Mucosa of descending colon (tissue), 3 donors: Measurements from ENCODE around the gene AMZ1. TPM values are rescaled to one million over a fixed set of nuclear protein-coding genes. Genes with fewer than 3 reads are reported as not detected.
"Not testable (repeated sequence)": the region's sequence is repeated elsewhere in the genome, so short reads cannot be mapped to it uniquely, and the experiment has no call there.

Source experiments
- ATAC-seq: fragments of 200-7000 bp; cut with Tn5 transposase; one replicate; pipeline ENCODE4 v1.9.1; 2020; ENCODE audit warnings: mild to moderate bottlenecking, moderate library complexity
- DNase-seq, 3 donors: peaks; one replicate each; pipeline ENCODE4 v3.0.0-alpha.2; 2020
- H3K36me3 ChIP-seq: fragments of 200-600 bp; one replicate; pipeline ENCODE4 v1.8.0; 2021; ENCODE audit warnings: low read depth, mild to moderate bottlenecking
- H3K4me1 ChIP-seq: fragments of 200-600 bp; one replicate; pipeline ENCODE4 v1.8.0; 2021; ENCODE audit warnings: low read depth, mild to moderate bottlenecking
- H3K4me3 ChIP-seq: fragments of 200-600 bp; one replicate; pipeline ENCODE4 v1.8.0; 2021; ENCODE audit warnings: mild to moderate bottlenecking
- H3K9me3 ChIP-seq: fragments of 200-600 bp; one replicate; pipeline ENCODE4 v1.8.0; 2021; ENCODE audit warnings: mild to moderate bottlenecking
- intact Hi-C, 2 donors: fragments of 100-400 bp; cut with DNase I in 1 of 2; cut with micrococcal nuclease in 1 of 2; formaldehyde crosslinking; loops; one replicate each; pipeline versions ENCODE4 v1.11.0 to v1.11.1; 2022; cut with DNase I, micrococcal nuclease
- total RNA-seq, 3 donors: library from RNA; stranded (reverse); fragmentation: NEBNext Ultra II Directional in 2 of 3; extraction: Animal tissue kit (Norgen Biotek cat#: 25700) in 2 of 3; gene quantifications; one replicate each; pipeline versions ENCODE4 v1.2.1 to v1.2.4, GENCODE V29; 2021 to 2023
- TF ChIP-seq, protein P1 (sequence below): fragments of 200-600 bp; IDR thresholded peaks from one replicate; pipeline ENCODE4 v1.8.0; 2022; ENCODE audit warnings: antibody characterized with exemption, mild to moderate bottlenecking
- donor health status: DM: no; HTN: no; CAD: no; lungs with moderate emphysema.
- donor health status: DM: no; HTN: no; CAD: no.
- donor health status: DM: no; HTN: yes; CAD: no.

Gene AMZ1
- total RNA-seq, 3 donors from 2014 or later = 0.61 to 1.3 TPM; not detected in 1

DNA sequence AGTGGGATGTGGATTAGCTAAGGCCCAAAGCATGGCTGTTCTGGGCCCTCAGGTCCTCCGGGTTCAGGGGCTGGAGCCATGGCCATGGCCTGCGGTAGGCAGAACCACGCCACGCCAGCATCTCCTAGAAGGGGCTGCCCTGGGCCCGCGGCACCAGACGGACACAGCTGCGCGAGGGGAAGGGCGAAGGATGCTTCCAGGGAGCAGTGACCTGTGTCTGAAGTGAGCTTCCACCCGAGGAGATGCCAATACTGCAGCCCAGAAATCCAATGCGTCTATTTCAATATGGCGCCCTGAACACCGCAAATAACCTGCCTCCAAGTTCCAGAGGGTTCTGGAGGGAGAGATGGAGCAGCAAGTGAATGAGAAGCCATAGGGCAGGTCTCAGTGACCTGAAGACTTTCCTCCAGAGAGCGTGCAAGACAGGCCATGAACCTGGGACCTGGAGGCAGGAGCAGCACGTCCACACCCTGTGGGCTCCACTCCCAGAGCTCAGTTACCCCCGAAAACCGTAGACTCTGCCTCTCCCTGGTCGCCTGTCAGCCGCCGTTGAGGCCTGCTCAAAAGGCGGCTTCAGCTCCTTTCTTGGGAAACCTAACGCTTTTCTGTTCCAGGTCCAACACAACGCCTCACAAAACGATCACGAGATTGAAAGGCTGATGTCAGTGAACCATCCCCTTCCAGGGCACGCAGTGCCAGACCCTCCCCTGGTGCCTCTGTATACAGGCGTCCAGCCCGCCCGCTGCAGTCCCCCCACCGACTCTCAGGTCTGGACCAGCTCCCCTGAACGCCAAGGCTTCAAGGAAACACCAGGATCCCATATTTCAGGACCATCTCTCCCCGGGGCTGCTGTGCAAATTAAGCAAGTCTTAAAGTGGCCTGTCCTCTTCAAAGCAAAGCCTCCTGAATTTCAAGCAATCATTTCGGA lies 37.4 kb downstream of the AMZ1 start:
- TF ChIP-seq, protein P1, sequence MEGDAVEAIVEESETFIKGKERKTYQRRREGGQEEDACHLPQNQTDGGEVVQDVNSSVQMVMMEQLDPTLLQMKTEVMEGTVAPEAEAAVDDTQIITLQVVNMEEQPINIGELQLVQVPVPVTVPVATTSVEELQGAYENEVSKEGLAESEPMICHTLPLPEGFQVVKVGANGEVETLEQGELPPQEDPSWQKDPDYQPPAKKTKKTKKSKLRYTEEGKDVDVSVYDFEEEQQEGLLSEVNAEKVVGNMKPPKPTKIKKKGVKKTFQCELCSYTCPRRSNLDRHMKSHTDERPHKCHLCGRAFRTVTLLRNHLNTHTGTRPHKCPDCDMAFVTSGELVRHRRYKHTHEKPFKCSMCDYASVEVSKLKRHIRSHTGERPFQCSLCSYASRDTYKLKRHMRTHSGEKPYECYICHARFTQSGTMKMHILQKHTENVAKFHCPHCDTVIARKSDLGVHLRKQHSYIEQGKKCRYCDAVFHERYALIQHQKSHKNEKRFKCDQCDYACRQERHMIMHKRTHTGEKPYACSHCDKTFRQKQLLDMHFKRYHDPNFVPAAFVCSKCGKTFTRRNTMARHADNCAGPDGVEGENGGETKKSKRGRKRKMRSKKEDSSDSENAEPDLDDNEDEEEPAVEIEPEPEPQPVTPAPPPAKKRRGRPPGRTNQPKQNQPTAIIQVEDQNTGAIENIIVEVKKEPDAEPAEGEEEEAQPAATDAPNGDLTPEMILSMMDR = no peak
- ATAC-seq = no peak
- Histone ChIP-seq H3K9me3 (no peaks in the 10 kb centered on the region), H3K4me3 (no peak overlapping the region), H3K4me1 (no peaks in the 10 kb centered on the region), H3K36me3 (no peaks in the 10 kb centered on the region)
- DNase-seq = peak in 2 of 3 donors; percentile 14 to 48
- intact Hi-C loops = no loop called here

DNA sequence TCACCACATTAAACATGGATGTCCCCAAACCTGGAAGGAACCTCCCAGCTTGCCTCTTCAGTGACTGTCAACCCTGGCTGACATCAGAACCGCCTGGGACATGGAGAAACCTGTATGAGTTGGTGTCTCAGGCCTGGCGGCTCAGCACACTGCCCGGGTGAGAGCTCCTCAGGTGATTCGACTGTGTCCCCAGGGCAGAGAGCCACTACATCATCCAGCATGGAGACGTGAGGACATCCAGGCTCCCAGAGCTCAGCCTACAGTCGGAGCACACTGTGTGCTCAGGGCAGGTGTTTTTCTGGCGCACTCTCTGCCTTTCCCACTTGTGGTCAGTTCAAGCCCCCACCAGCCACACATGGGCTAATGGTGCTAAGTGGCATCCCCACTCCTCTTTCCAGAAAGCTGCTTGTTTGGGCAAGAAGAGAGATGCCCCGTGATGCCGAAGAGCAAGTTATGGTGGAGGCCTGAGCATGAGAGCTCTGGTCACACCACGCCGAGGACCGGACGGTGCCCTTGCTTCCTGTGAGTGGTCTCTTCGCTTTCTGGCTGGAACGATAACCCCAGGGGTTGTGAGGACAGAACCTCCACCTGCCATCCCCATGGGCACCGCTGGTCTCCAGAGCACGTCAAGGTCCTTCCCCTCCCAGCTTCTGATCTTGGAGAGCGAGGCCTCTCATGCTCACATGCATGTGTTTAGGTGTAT lies 38.5 kb downstream of the AMZ1 start:
- ATAC-seq (no peak), DNase-seq (peak in 2 of 3 donors; percentile 15 to 40)
- H3K36me3 ChIP-seq = no peaks in the 10 kb centered on the region
- TF ChIP-seq, protein P1 = no peak
- no peaks in the 10 kb centered on the region for H3K4me1 ChIP-seq
- H3K4me3 ChIP-seq = no peak overlapping the region
- intact Hi-C loops = no loop called here
- no peaks in the 10 kb centered on the region for H3K9me3 ChIP-seq

DNA sequence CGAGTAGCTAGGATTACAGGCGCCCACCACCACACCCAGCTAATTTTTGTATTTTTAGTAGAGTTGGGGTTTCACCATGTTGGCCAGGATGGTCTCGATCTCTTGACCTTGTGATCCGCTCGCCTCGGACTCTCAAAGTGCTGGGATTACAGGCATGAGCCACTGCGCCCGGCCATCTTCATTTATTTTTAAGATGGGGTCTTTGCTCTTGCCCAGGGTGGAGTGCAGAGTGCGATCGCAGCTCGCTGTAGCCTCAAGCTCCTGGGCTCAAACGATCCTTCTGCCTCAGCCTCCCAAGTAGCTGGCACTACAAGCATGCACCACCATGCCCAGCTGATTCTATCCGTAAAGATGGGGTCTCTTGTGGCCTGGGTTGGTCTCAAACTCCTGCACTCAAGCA lies 39.2 kb downstream of the AMZ1 start:
- intact Hi-C loops, H3K4me3 ChIP-seq, H3K9me3 ChIP-seq, H3K36me3 ChIP-seq, ATAC-seq, H3K4me1 ChIP-seq: not testable (repeated sequence)
- peak in 1 of 3 donors; percentile 12 for DNase-seq

DNA sequence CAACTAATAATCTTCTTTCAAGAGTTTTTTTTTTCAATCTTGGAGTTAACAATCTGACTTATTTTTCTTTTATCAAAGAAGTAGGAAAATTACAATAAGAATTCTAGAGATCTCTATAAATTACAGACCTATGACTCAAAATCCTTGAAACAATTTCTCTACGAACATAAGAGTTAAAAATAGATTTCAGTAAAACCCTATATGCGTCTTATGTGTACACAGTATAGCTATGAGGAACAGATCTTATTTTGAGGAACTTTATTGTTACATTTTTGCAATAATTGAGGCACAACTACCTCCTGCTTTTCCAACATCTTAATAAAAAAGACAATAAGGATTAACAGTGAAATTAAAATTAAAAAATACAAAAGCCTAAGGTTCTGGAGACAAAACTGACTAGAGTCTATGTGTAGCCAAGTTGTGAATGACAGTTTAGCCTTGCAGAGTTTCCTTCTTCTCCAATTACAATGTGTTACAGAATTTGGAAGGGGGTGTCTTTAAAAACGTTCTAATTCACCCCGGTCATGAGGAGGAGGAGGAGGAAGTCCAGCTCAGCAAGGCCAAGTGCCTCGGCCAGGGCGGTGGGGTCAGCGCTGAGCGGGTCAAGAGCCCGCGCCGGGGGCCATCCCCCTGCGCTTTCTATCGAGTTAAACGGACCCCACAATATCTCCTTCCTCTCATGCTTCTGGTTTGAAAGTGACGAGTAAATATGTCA lies 40.5 kb downstream of the AMZ1 start:
- TF ChIP-seq, protein P1 = no peak
- ATAC-seq = no peak
- Histone ChIP-seq H3K4me1 (peaks cover 8% of the 10 kb centered on the region), H3K9me3 (no peaks in the 10 kb centered on the region), H3K4me3 (no peak overlapping the region), H3K36me3 (no peaks in the 10 kb centered on the region)
- DNase-seq = peak in 1 of 3 donors; percentile 27
- intact Hi-C loops = no loop called here

DNA sequence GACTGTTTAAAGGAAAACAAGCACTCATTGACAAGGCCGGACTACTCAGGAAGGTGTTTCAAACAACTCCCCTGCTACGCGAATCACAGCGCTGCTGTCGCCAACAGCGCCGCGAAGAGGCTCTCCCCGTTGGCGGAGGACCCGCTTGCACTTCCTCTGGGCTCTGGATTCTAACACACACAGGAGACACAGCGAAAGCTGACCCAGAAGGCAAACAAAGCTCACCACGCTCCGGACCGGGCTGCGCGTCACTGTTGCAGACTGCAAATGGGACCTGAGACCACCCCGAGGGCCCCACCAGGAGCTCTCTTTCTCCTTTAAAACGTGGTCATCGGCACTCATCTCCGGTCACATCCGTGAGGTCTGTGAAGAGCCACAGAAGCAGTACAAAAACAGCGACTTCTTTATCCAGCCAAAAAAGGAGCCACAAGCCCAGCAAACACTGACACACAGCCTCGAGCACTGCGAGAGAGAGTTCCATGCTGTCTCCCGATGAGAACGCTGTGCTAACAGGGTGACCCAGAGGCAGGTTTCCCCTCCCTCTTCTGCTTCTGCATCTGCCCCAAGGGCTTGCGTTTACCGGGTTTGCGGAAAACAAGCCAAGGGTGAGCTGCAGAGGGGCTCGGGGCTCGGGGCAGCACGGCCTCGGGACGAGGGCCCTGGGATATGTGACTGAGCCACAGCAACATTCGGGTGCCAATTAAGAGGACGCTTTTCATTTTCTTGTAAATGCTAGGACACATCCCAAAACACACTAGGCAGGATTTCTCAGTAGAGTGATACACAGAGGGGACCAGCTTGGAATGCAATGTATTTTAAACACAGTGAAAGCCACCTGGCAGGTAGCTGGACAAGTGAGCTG lies 41.3 kb downstream of the AMZ1 start:
- no peaks in the 10 kb centered on the region for H3K36me3 ChIP-seq
- TF ChIP-seq, protein P1 = no peak
- ATAC-seq = peak; percentile 19
- no peaks in the 10 kb centered on the region for H3K9me3 ChIP-seq
- peak in 1 of 3 donors; percentile 45 for DNase-seq
- H3K4me3 ChIP-seq = no peak overlapping the region
- intact Hi-C loops = no loop called here
- peaks cover 12% of the 10 kb centered on the region for H3K4me1 ChIP-seq
